ENCODE results near the gene ERAP2. TPM values are rescaled to one million over a fixed set of nuclear protein-coding genes. Genes with fewer than 3 reads are reported as not detected.

The ERAP2 gene
- total and polyA plus RNA-seq, 10 of the 15 experiments (the other 5 are each of a cell fraction or from before 2014, with no cell fraction given) = 4.0 to 28.7 (median 11.7) TPM

DNA sequence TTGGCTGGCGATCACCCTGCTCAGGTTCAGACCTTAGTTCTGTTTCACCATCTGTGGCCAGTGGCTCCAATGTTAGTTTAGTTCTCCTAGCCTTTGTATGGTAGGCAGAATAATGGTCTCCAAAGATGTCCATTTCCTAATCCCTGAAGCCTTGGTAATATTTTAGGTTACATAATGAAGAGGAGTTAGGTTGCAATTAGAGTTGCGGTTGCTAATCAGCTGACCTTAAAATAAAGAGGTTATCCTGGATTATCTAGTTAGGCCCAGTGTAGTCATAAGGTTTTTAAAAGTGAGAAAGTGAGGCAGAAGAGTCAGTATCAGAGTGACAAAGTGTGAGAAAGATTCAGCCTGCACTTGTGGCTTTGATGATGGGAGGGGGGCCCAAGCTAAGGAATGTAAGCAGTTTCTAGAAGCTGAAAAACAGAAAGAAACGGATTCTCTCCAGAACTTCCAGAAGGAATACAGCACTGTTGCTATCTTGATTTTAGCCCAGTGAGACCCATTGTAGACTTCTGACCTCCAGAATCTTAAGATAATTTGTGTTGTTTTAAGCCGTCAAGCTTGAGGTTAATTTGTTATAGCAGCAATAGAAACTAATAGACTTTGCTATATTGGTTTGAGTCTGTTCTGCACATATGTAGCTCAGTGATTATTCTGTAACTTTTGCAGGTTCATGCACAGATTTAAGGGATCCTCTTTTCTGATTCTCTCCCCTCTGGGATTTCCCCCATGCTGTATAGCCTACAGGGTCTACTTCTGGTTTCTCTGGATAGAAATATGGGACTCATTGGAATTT is 81.2 kb downstream of the ERAP2 start:
- H4K20me1 ChIP-seq (ENCODE audit: control insufficient read depth, insufficient read depth) = peaks cover 2% of the 10 kb centered on the region; the same call in 1 of the 2 replicates
- in situ Hi-C loops (cut with MboI) (no loop called here), intact Hi-C loops (cut with micrococcal nuclease; ENCODE audit: unreplicated experiment) (loop anchor here (1.0 kb wide), 1 partner anchor 22 kb away; no protein-coding TSS in a partner anchor)
- CTCF ChIA-PET = interaction anchor here (1.0 to 3.4 kb wide), 12 partner anchors 11 to 206 kb away, joined by 3 to 17 read pairs (median 5); partner anchors contain the start of gene LNPEP
- peaks cover 32% of the 10 kb centered on the region for H3K4me1 ChIP-seq (ENCODE audit: control insufficient read depth, insufficient read depth, low read length)
- no peaks in the 10 kb centered on the region; the same call in 1 of the 3 replicates for H3K9me3 ChIP-seq (replicated peaks; ENCODE audit: control insufficient read depth, insufficient read depth, low read length)
- POLR2A ChIA-PET = interaction anchor here (0.6 to 7.5 kb wide), 13 partner anchors 9 to 84 kb away, joined by 3 to 65 read pairs (median 5); partner anchors contain the start of genes ERAP2 and LNPEP
- peak overlapping the region; percentile 84 for H3K27ac ChIP-seq (ENCODE audit: control insufficient read depth, insufficient read depth)
- 0 out of 2 replicates have a peak overlapping the region, but pooled peaks have one; percentile 13 for H3K9ac ChIP-seq (ENCODE audit: control insufficient read depth, insufficient read depth, low read length)
- ATAC-seq (peak; percentile 73), FAIRE-seq (peak; percentile 90), DNase-seq (ENCODE audit: low read depth, low spot score) (peak; percentile 45)
- BruUV-seq (replicated peaks) = no TSS peak
- peak overlapping the region; percentile 97 for H3K4me2 ChIP-seq (ENCODE audit: control insufficient read depth, insufficient read depth)
- no peak overlapping the region for H2AFZ ChIP-seq (ENCODE audit: control insufficient read depth, low read depth, low read length)
- SMC1A ChIA-PET (ENCODE audit: uncharacterized antibody, unreplicated experiment) = interaction anchor here (0.6 to 6.7 kb wide), 21 partner anchors 9 to 149 kb away, joined by 3 to 74 read pairs (median 7); partner anchors contain the start of genes ERAP1, ERAP2 and LNPEP
- H3K4me3 ChIP-seq = peak overlapping the region; percentile 72
- no peaks in the 10 kb centered on the region for H3K27me3 ChIP-seq (replicated peaks in 1 of 2; ENCODE audit: control insufficient read depth in 2 of 2, insufficient read depth in 2 of 2, low read length in 1 of 2)
- H3K36me3 ChIP-seq (ENCODE audit: control insufficient read depth in 2 of 2, insufficient read depth in 2 of 2, low read length in 1 of 2) = no peaks in the 10 kb centered on the region; a peak in 1 of 4 replicates
- peaks cover 89% of the 10 kb centered on the region for H3K79me2 ChIP-seq (ENCODE audit: control insufficient read depth, insufficient read depth, low read length)
- RAD21 ChIA-PET (ENCODE audit: unreplicated experiment) = interaction anchor here (0.7 to 7.0 kb wide), 15 partner anchors 9 to 152 kb away, joined by 3 to 136 read pairs (median 4); partner anchors contain the start of genes ERAP2 and LNPEP
- 8% methylated on average over 4 of the region's 4 CpGs for WGBS (ENCODE audit: insufficient coverage, insufficient replicate concordance, low lambda C conversion rate, missing lambda C conversion rate)
- peak; percentile 19; the same call in 1 of the 2 replicates for TF ChIP-seq ZNF217 (IDR thresholded peaks at IDR 0.05)
- TF ChIP-seq CREM (IDR thresholded peaks at IDR 0.05; ENCODE audit: low read depth) = peak; percentile 29; the same call in 1 of the 2 replicates
- 0 out of 4 replicates have a peak, but pooled peaks of 1 of the 2 experiments have one; percentile 43 for TF ChIP-seq EP300 (IDR thresholded peaks at IDR 0.05; ENCODE audit: borderline replicate concordance in 1 of 2, control insufficient read depth in 1 of 2, low read depth in 2 of 2, low read length in 2 of 2)
- no peak for TF ChIP-seq BCL3 (IDR thresholded peaks at IDR 0.05; ENCODE audit: borderline replicate concordance, insufficient read depth, low read depth, low read length, poor library complexity, severe bottlenecking)
- no peak for TF ChIP-seq IRF4 (IDR thresholded peaks at IDR 0.05; ENCODE audit: low read depth, low read length)
- no peak for TF ChIP-seq RFX5 (IDR thresholded peaks at IDR 0.05; ENCODE audit: low read depth, low read length)
- peak; percentile 56; the same call in 1 of the 2 replicates for TF ChIP-seq RAD51 (IDR thresholded peaks at IDR 0.05)
- TF ChIP-seq NR2F1 (conservative IDR thresholded peaks at IDR 0.05) = peak; percentile 92
- peak; percentile 57; the same call in 1 of the 2 replicates for TF ChIP-seq ZBED1 (IDR thresholded peaks at IDR 0.05; ENCODE audit: borderline replicate concordance)
- TF ChIP-seq RAD21 (IDR thresholded peaks at IDR 0.05; ENCODE audit: insufficient read depth, low read depth, low read length) = no peak
- no peak for TF ChIP-seq KDM1A (IDR thresholded peaks at IDR 0.05; ENCODE audit: borderline replicate concordance)
- peak; percentile 49; the same call in 1 of the 2 replicates for TF ChIP-seq BMI1 (IDR thresholded peaks at IDR 0.05; ENCODE audit: borderline replicate concordance)
- no peak for TF ChIP-seq CBX5 (IDR thresholded peaks at IDR 0.05; ENCODE audit: low read depth)
- TF ChIP-seq NFYB (IDR thresholded peaks at IDR 0.05; ENCODE audit: insufficient read depth, low read depth, low read length) = no peak
- peak; percentile 11 for TF ChIP-seq SKIL (IDR thresholded peaks at IDR 0.05; ENCODE audit: low read depth, poor library complexity, severe bottlenecking)
- peak; percentile 82 for TF ChIP-seq RUNX3 (IDR thresholded peaks at IDR 0.05; ENCODE audit: low read length)
- peak; percentile 92 for TF ChIP-seq MTA2 (IDR thresholded peaks at IDR 0.05; ENCODE audit: low read depth)
- TF ChIP-seq RCOR1 (conservative IDR thresholded peaks at IDR 0.05; ENCODE audit: low read depth, low read length) = 0 out of 2 replicates have a peak, but pooled peaks have one; percentile 52

Measured in GM12878 (cell line).